GM21619 (cell line): ENCODE measurements around the gene MRPL38.
"Not testable (repeated sequence)": the region's sequence is repeated elsewhere in the genome, so short reads cannot be mapped to it uniquely, and the experiment has no call there.

Experiments
- ATAC-seq: cut with Tn5 transposase; IDR thresholded peaks from one replicate; pipeline ENCODE4 v1.9.1; 2021; ENCODE audit not compliant: unreplicated experiment

MRPL38 gene

DNA sequence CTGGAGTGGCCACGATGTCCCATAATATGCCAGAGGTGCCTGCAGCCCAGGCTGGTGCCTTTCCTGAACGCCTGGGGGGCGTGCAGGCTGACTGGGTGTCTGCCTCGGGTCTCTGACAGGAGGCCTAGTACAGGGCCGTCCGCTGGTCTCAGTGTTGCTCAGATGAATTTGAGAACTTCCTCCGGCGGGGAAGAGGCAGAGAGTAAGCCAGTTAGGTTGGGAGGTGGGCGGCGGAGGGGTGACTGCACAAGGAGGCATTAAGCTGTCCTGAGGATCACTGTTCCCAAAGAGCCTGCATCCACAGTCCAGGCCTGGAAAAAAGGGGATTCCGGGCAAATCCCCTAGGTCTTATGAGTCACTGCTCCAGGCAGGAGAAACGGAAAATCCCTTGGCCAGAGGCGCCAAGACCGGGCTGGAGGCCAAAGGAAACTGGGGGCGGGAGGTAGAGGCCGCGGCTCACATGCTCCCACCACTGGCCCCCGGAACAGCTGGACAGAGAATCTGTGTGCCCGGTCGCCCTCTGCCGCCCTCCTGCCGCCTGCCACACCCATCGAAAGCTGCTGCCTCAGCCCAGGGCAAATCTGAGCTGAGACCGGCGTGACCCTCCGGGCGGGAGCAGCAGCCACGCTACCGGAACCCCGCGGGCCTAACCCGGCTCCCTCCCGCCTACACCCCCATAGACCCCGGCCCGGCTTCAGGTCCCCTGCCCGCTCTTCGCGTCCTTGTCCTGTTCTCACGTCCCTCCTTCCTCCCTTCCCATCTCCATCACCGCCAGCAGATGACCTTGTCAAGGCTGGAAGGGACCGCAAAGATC, 27.5 kb downstream of the MRPL38 start:
- no peak for ATAC-seq

DNA sequence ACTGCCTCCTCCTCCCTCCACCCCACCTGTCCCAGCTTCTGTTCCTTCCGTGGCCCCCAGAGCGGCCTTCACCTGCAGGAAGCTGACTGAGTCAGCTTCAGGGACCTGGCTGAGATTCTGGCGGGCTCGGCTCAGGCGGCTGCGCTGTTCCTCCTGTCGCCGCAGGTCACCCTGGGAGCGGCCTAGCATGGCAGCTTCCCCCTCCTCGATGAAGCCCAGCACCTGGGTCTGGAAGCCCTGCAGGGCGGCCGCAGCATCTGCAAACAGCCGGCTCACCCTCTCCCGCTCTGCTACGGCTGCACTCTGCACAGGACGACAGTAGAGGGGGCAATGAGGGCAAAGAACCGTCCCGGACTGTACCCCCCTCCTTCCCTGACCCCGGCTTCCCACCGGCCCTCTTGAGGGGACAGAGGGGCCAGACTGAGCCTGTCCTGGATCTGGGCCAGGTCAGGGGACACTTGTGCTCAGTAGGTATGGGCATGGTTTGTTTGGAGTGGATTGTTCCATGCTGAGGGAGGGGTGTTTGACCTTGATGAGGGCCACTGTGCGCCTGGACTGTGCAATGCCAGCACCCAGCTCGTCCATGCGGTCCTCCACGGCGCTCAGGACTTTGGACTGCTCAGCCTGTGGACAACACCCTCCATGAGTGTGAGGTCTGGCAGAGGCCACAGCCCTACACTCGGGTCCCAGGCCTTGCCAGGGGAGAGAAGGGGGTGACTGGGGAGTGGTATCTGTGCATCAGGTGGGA, 28.3 kb downstream of the MRPL38 start:
- no peak for ATAC-seq

- no peak for ATAC-seq
Observed at GRCh38 chr17:75875940-75876189, 28.8 kb downstream of the MRPL38 start.

DNA sequence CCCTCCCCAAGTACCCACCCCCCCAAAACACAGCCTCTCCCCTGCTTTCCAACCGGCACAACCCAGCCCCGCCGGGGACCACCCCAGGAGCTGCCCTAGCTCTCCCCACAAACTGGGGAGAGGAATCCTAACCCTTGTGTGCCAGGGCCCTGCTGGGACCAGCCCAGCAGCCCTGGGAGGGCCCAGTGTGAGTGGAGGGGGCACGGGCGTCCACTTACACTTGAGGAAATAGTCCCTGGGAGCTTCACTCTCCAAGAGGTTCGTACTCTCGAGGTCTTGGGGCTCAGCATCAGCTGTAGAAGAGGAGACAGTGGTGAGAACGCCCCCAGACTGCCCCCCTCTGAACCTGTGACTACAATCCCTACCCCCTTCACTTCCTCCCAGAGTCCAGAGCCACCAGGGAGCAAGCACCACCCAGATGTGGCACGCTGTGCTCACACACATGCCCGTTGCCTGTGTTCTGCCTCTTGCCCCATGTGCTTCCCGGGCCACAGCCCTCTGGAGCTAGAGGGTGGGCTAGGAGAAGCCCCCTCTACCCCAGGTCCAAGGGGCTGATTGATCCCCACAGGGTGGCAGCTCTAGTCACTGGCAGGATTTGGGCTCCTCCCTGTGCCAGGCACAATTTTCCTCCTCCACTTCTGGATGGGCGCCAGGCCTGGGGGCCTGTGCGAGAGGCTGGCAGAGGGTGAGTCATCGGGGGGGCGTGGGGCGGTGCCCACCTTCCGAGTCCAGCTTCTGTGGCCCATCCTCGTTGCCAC, 29.3 kb downstream of the MRPL38 start:
- ATAC-seq: no peak

GRCh38 chr17:75874323-75875181, 30.1 kb downstream of the MRPL38 start:
- ATAC-seq: no peak

DNA sequence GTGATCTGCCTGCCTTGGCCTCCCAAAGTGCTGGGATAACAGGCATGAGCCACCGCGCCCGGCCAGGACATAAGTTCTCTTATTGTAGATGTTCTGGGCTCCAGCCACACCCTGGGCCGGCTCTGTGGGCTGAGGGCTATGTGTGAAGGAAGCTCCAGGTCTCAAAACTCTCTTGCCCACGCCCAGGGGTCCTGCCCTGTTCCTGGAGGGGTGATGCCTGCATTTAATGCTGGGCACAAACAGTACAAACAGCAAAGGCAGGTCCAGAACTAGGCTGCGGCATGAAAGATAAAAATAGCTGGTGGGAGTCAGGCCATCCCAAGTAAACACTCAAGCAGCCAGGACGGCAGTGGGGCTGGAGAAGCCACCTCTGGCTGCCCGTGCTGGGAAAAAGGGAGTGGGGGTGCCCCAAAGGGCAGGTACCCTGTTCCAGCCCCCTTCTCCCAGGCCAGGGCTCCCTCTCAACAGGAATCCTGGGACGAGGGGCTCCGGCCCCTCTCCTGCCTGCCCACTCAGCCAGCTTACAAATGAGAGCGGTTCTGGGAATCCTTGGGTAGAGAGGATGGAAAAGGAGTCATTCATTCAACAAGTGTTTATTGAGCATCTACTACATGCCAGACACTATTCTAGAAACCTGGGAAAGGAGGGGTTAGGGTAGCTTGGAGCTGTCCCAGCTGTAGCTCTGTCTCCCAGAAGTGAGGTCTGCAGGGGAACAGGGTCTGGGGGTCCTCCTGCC, 30.9 kb downstream of the MRPL38 start:
- no peak for ATAC-seq

GRCh38 chr17:75872434-75873351, 32.0 kb downstream of the MRPL38 start:
- no peak for ATAC-seq

DNA sequence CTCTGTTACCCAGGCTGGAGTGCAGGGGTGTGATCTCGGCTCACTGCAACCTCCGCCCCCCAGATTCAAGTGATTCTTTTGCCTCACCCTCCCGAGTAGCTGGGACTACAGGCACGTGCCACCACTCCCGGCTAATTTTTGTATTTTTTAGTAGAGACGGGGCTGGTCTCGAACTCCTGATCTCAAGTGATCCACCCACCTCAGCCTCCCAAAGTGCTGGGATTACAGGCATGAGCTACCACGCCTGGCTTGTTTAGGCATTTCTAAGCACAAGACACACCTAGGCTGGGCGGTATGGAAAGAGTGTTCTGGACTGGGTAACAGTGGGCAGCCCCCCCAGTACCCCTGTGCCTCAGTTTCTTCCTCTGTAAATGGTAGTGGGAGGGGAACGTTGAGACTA, 34.5 kb downstream of the MRPL38 start:
- not testable (repeated sequence) for ATAC-seq

GRCh38 chr17:75869282-75870141, 35.2 kb downstream of the MRPL38 start:
- no peak for ATAC-seq

DNA sequence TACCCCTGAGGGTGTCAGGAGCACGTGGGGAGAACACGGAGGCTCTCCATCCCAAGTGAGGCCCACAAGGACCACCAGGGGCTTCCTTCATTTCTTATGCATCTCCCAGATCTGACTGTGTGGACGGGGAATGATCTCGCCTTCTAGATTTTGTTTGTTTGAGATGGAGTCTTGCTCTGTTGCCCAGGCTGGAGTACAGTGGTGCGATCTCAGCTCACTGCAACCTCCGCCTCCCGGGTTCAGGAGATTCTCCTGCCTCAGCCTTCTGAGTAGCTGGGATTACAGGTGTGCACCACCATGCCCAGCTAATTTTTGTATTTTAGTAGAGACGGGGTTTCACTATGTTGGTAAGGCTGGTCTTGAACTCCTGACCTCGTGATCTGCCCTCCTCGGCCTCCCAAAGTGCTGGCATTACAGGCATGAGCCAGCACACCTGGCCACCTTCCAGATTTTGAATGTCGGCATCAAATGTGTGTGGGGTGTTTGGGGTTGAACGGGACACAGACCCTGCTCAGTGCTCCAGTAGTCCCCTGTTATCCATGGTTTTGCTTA, 35.9 kb downstream of the MRPL38 start:
- not testable (repeated sequence) for ATAC-seq

DNA sequence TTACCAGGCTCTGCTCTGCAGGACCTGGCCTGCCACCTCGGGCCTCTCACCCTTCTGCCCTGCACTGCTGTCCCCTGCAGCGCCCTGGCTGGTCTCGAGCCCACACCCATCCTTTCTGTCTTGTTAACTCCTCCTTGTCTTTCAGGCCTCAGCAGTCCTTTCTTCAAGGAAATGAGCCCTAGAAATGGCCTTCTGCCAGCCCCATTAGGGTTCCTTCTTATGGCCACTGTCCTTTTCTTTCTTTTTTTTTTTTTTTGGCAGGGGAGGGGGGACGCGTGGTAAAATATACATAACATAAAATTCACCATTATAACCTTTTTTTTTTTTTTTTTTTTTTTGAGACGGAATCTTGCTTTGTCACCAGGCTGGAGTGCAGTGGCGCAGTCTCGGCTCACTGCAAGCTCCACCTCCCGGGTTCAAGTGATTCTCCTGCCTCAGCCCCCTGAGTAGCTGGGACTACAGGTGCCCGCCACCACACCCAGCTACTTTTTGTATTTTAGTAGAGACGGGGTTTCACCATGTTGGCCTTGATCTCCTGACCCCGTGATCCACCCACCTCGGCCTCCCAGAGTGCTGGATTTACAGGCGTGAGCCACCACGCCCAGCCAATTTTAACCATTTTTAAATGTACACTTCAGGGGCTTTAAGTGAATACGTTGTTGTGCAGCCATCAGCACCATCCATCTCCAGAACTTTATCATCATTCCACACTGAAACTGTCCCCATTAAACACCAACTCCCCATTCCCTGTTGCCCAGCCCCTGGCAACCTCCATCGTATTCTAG, 39.1 kb downstream of the MRPL38 start:
- ATAC-seq: not testable (repeated sequence)

GRCh38 chr17:75864887-75865286, 39.8 kb downstream of the MRPL38 start:
- ATAC-seq: peak; percentile 19

DNA sequence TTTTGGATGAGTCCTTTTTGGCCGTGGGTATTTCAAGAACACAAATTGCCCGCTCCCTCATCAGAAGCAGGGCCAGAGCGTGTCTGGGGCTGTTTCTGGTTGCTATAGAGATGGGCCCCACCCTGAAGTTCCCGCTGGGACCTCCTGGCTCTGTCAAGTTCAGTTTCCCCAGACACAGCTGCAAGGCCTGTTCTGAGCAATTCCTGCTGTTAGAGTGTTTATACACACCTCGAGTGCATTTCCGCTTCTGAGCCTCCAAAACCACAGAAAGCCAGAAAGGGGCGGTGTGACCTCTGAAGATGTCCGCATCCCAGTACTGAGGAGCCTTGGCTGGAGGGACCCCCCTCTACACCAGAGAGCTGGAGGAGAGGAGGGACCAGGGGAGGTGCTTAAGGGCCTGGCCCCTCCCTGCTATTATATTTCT, 40.2 kb downstream of the MRPL38 start:
- ATAC-seq: peak; percentile 85

- no peak for ATAC-seq
Observed at GRCh38 chr17:75861927-75862317, 42.8 kb downstream of the MRPL38 start.

GRCh38 chr17:75859358-75859757, 45.3 kb downstream of the MRPL38 start:
- not testable (repeated sequence) for ATAC-seq

DNA sequence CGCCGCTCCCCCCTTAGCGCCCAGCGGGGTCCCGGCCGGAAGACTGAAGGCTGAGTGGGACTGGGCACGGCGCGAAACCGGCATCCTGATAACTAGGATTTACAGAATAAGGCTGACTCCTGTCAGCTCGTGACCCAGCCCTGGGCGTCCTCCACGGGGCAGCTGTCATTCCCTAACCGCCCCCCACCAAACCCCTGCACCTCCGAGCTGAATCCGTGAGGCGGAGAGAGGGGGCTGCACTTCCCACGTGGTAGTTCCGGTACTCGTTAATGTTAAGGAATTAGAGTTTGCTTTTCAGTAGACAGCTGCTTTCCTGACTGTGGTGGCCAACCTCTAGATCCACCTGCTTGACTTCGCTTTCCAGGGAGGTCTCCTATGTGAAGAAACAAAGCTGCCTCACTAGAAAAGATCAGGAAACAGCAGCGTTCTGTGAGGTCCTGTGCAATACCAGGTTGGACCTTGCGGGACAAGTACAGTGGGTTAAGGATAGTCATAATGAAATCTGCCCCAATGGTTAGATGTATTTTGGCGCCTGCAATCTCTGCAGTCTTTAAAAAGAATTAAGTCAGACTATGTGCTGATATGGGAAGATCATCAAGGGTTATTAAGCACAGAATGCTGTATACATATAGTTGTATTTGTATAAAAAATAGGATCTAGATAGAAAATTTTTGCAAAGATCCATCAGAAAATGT, 48.5 kb downstream of the MRPL38 start:
- ATAC-seq: no peak
